GM23338 (cell line): Measurements from ENCODE around the gene HGS. TPM values are rescaled to one million over a fixed set of nuclear protein-coding genes. Genes with fewer than 3 reads are reported as not detected.
A peak's percentile ranks its signal among the peaks of the same experiment; 100 is the strongest.

Source experiments
- ATAC-seq: fragments of 200-7000 bp; cut with Tn5 transposase; 3 replicates; pipeline ENCODE4 v1.9.1; 2020
- DNase-seq: peaks from one replicate; pipeline ENCODE4 v3.0.0-alpha.2; 2015; ENCODE audit warnings: low spot score
- H2AFZ ChIP-seq: fragments of 200-600 bp; sonication (generic); 2 replicates; pipeline ENCODE4 v1.8.0; 2016; ENCODE audit warnings: antibody characterized with exemption, mild to moderate bottlenecking, moderate library complexity
- H3F3A ChIP-seq: fragments of 200-600 bp; sonication (generic); replicated peaks from 2 replicates; pipeline ENCODE4 v1.8.0; 2017; ENCODE audit warnings: antibody characterized with exemption, mixed run types, low read depth
- H3K27ac ChIP-seq: fragments of 200-600 bp; sonication (generic); 2 replicates; pipeline ENCODE4 v1.6.1; 2016; ENCODE audit warnings: low read depth
- H3K27me3 ChIP-seq: fragments of 200-600 bp; sonication (generic); 2 replicates; pipeline ENCODE4 v1.8.0; 2016; ENCODE audit warnings: mild to moderate bottlenecking, mixed run types, moderate library complexity; ENCODE audit not compliant: insufficient read depth
- H3K36me3 ChIP-seq: fragments of 200-600 bp; sonication (generic); 2 replicates; pipeline ENCODE4 v1.8.0; 2016; ENCODE audit warnings: mild to moderate bottlenecking; ENCODE audit not compliant: insufficient read depth
- H3K4me1 ChIP-seq: fragments of 200-600 bp; sonication (generic); 2 replicates; pipeline ENCODE4 v1.8.0; 2016; ENCODE audit warnings: mild to moderate bottlenecking, moderate library complexity; ENCODE audit not compliant: insufficient read depth
- H3K4me2 ChIP-seq: fragments of 200-600 bp; sonication (generic); 2 replicates; pipeline ENCODE4 v1.7.1; 2017; ENCODE audit warnings: mixed run types
- H3K4me3 ChIP-seq: fragments of 200-600 bp; sonication (generic); 2 replicates; pipeline ENCODE4 v1.6.1; 2016; ENCODE audit warnings: mixed run types
- H3K79me2 ChIP-seq: fragments of 200-600 bp; sonication (generic); replicated peaks from 2 replicates; pipeline ENCODE4 v1.8.0; 2017; ENCODE audit warnings: mild to moderate bottlenecking; ENCODE audit not compliant: insufficient read depth
- H3K9me2 ChIP-seq: fragments of 200-600 bp; sonication (generic); 2 replicates; pipeline ENCODE4 v1.8.0; 2017; ENCODE audit not compliant: insufficient read depth
- H4K20me1 ChIP-seq: fragments of 200-600 bp; sonication (generic); replicated peaks from 2 replicates; pipeline ENCODE4 v1.8.0; 2017; ENCODE audit warnings: mild to moderate bottlenecking; ENCODE audit not compliant: insufficient read depth
- H3K27ac Mint-ChIP-seq: 2 replicates; pipeline ENCODE4 v1.8.0; 2020; ENCODE audit warnings: inconsistent platforms, mild to moderate bottlenecking, moderate library complexity, mixed read lengths
- H3K27me3 Mint-ChIP-seq: 3 replicates; pipeline ENCODE4 v1.8.0; 2022; ENCODE audit warnings: low read depth, mild to moderate bottlenecking, moderate library complexity, mixed read lengths, inconsistent platforms; ENCODE audit not compliant: insufficient read depth, poor library complexity
- H3K36me3 Mint-ChIP-seq: 3 replicates; pipeline ENCODE4 v1.8.0; 2021; ENCODE audit warnings: low read depth, mild to moderate bottlenecking, inconsistent platforms, moderate library complexity, mixed read lengths
- H3K4me1 Mint-ChIP-seq: 3 replicates; pipeline ENCODE4 v1.8.0; 2020; ENCODE audit warnings: mild to moderate bottlenecking, inconsistent platforms, mixed read lengths
- H3K4me3 Mint-ChIP-seq: 3 replicates; pipeline ENCODE4 v1.8.0; 2021; ENCODE audit warnings: moderate library complexity, mild to moderate bottlenecking, inconsistent platforms, mixed read lengths
- H3K9me3 Mint-ChIP-seq: 3 replicates; pipeline ENCODE4 v1.8.0; 2020; ENCODE audit warnings: moderate library complexity, mild to moderate bottlenecking, inconsistent platforms, mixed read lengths
- CREB1 ChIP-seq: fragments of 250-450 bp; sonication (Bioruptor Pico); IDR thresholded peaks from 2 replicates; pipeline ENCODE4 v1.5.0; 2020; ENCODE audit warnings: low read depth, mild to moderate bottlenecking, moderate library complexity
- CTCF ChIP-seq, 2 experiments: fragments of 200-600 bp in 1 of 2; sonication (generic) in 1 of 2; conservative IDR thresholded peaks; 2 replicates each; pipeline versions ENCODE4 v1.5.1 to v1.6.1; 2016 to 2017; ENCODE audit warnings: antibody characterized with exemption in 2 of 2, low read depth in 2 of 2, mild to moderate bottlenecking in 2 of 2, moderate library complexity in 1 of 2
- EZH2 ChIP-seq: fragments of 200-600 bp; sonication (generic); IDR thresholded peaks from one replicate; pipeline ENCODE4 v1.8.0; 2017; ENCODE audit warnings: antibody characterized with exemption, mild to moderate bottlenecking, low read depth; ENCODE audit not compliant: unreplicated experiment
- EZH2phosphoT487 ChIP-seq: fragments of 200-600 bp; sonication (generic); IDR thresholded peaks from one replicate; pipeline ENCODE4 v1.8.1; 2018; ENCODE audit warnings: antibody characterized with exemption; ENCODE audit not compliant: unreplicated experiment
- JUNB ChIP-seq: IDR thresholded peaks from one replicate; pipeline ENCODE4 v1.6.1; 2016; ENCODE audit warnings: antibody characterized with exemption; ENCODE audit not compliant: unreplicated experiment
- NANOG ChIP-seq: IDR thresholded peaks from 2 replicates; pipeline ENCODE4 v1.6.1; 2016; ENCODE audit warnings: antibody characterized with exemption, borderline replicate concordance
- POLR2AphosphoS5 ChIP-seq: IDR thresholded peaks from 2 replicates; pipeline ENCODE4 v1.6.1; 2016; ENCODE audit warnings: antibody characterized with exemption, low read depth
- STAT1 ChIP-seq: IDR thresholded peaks from one replicate; pipeline ENCODE4 v1.6.1; 2016; ENCODE audit warnings: antibody characterized with exemption; ENCODE audit not compliant: unreplicated experiment
- ZNF114 ChIP-seq: fragments of 250-450 bp; sonication (Bioruptor Pico); IDR thresholded peaks from 2 replicates; pipeline ENCODE4 v1.5.0; 2020; ENCODE audit warnings: mild to moderate bottlenecking, moderate library complexity
- ZNF331 ChIP-seq: fragments of 250-450 bp; sonication (Bioruptor Pico); IDR thresholded peaks from 2 replicates; pipeline ENCODE4 v1.5.0; 2020; ENCODE audit warnings: low read depth, mild to moderate bottlenecking, moderate library complexity
- ZNF462 ChIP-seq: fragments of 250-450 bp; sonication (Bioruptor Pico); IDR thresholded peaks from 2 replicates; pipeline ENCODE4 v1.5.0; 2020; ENCODE audit warnings: mild to moderate bottlenecking, moderate library complexity
- polyA plus RNA-seq: library from polyadenylated mRNA; unstranded; fragments of >200 nt; fragmentation: Nextera tagmentation; extraction: Ambion mirVana; gene quantifications from 2 replicates; pipeline ENCODE4 v1.2.1, GENCODE V29; 2016
- total RNA-seq: library from RNA; depleted of rRNA; stranded (reverse); fragments of >200 nt; shearing (Covaris generic); gene quantifications from 2 replicates; pipeline ENCODE4 v1.2.3, GENCODE V29; 2014
- TF ChIP-seq, protein P1 (sequence below): IDR thresholded peaks from 2 replicates; pipeline ENCODE4 v1.6.1; 2016; ENCODE audit warnings: antibody characterized with exemption
- TF ChIP-seq, protein P2 (sequence below): IDR thresholded peaks from one replicate; pipeline ENCODE4 v1.6.1; 2018; ENCODE audit warnings: antibody characterized with exemption; ENCODE audit not compliant: unreplicated experiment

HGS gene
- total and polyA plus RNA-seq, 2 experiments from 2014 or later, result 59.0 to 90.2 TPM

GRCh38 chr17:81682565-81683207 lies 1.1 kb upstream of the HGS start:
- H3K36me3 Mint-ChIP-seq, result peaks cover 28% of the 10 kb centered on the region
- no peaks in the 10 kb centered on the region; the same call in 2 of the 3 replicates for H3K9me3 Mint-ChIP-seq
- no peaks in the 10 kb centered on the region for H3K36me3 ChIP-seq
- peaks cover 48% of the 10 kb centered on the region for H3K79me2 ChIP-seq
- H3K4me1 Mint-ChIP-seq, result peaks cover 12% of the 10 kb centered on the region
- H2AFZ ChIP-seq, result no peak overlapping the region
- DNase-seq (no peak), ATAC-seq (no peak; the same call in 2 of the 3 replicates)
- no peak for TF ChIP-seq STAT1
- no peak for TF ChIP-seq ZNF114 (CRISPR knock-in tag)
- no peak for TF ChIP-seq NANOG
- TF ChIP-seq, protein P1, sequence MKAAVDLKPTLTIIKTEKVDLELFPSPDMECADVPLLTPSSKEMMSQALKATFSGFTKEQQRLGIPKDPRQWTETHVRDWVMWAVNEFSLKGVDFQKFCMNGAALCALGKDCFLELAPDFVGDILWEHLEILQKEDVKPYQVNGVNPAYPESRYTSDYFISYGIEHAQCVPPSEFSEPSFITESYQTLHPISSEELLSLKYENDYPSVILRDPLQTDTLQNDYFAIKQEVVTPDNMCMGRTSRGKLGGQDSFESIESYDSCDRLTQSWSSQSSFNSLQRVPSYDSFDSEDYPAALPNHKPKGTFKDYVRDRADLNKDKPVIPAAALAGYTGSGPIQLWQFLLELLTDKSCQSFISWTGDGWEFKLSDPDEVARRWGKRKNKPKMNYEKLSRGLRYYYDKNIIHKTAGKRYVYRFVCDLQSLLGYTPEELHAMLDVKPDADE, result no peak
- TF ChIP-seq, protein P2, sequence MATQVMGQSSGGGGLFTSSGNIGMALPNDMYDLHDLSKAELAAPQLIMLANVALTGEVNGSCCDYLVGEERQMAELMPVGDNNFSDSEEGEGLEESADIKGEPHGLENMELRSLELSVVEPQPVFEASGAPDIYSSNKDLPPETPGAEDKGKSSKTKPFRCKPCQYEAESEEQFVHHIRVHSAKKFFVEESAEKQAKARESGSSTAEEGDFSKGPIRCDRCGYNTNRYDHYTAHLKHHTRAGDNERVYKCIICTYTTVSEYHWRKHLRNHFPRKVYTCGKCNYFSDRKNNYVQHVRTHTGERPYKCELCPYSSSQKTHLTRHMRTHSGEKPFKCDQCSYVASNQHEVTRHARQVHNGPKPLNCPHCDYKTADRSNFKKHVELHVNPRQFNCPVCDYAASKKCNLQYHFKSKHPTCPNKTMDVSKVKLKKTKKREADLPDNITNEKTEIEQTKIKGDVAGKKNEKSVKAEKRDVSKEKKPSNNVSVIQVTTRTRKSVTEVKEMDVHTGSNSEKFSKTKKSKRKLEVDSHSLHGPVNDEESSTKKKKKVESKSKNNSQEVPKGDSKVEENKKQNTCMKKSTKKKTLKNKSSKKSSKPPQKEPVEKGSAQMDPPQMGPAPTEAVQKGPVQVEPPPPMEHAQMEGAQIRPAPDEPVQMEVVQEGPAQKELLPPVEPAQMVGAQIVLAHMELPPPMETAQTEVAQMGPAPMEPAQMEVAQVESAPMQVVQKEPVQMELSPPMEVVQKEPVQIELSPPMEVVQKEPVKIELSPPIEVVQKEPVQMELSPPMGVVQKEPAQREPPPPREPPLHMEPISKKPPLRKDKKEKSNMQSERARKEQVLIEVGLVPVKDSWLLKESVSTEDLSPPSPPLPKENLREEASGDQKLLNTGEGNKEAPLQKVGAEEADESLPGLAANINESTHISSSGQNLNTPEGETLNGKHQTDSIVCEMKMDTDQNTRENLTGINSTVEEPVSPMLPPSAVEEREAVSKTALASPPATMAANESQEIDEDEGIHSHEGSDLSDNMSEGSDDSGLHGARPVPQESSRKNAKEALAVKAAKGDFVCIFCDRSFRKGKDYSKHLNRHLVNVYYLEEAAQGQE, result no peak
- no peak for TF ChIP-seq CREB1 (CRISPR knock-in tag)
- TF ChIP-seq JUNB, result no peak
- no peak for TF ChIP-seq POLR2AphosphoS5
- TF ChIP-seq ZNF462, result no peak
- TF ChIP-seq CTCF (conservative IDR thresholded peaks at IDR 0.05; ENCODE audit: low read depth in 2 of 2), result no peak
- TF ChIP-seq ZNF331 (CRISPR knock-in tag), result no peak
- TF ChIP-seq EZH2phosphoT487, result no peak
- no peak for TF ChIP-seq EZH2
- peak overlapping the region; percentile 96 for H3K4me3 ChIP-seq
- H3K9me2 ChIP-seq, result no peaks in the 10 kb centered on the region
- H3K27me3 Mint-ChIP-seq, result peaks cover 11% of the 10 kb centered on the region
- peak overlapping the region; percentile 93 for H3K4me2 ChIP-seq
- peak overlapping the region; percentile 71 for H3K27ac Mint-ChIP-seq
- no peaks in the 10 kb centered on the region for H3K27me3 ChIP-seq
- H4K20me1 ChIP-seq, result peaks cover 8% of the 10 kb centered on the region; the same call in 1 of the 2 replicates
- peaks cover 18% of the 10 kb centered on the region for H3F3A ChIP-seq
- H3K4me1 ChIP-seq, result peaks cover 6% of the 10 kb centered on the region
- H3K4me3 Mint-ChIP-seq, result peak overlapping the region; percentile 92
- H3K27ac ChIP-seq, result no peak overlapping the region
